HepG2 (cell line): ENCODE data around the gene CDC42BPG. TPM values are rescaled to one million over a fixed set of nuclear protein-coding genes. Genes with fewer than 3 reads are reported as not detected.

Experiments used
- ARID4A ChIP-seq: sonication (generic); formaldehyde crosslinking; IDR thresholded peaks from 2 replicates; pipeline ENCODE4 v1.5.0; 2020; ENCODE audit warnings: mild to moderate bottlenecking, missing genetic modification reagents, borderline replicate concordance
- FOXJ3 ChIP-seq: sonication (generic); formaldehyde crosslinking; IDR thresholded peaks from 2 replicates; pipeline ENCODE4 v1.4.0; 2020; ENCODE audit warnings: missing genetic modification reagents, mild to moderate bottlenecking, borderline replicate concordance
- KIAA2018 ChIP-seq: sonication (generic); formaldehyde crosslinking; IDR thresholded peaks from 2 replicates; pipeline ENCODE4 v1.5.0; 2020; ENCODE audit warnings: mild to moderate bottlenecking, missing genetic modification reagents, borderline replicate concordance
- RFXAP ChIP-seq: sonication (generic); formaldehyde crosslinking; IDR thresholded peaks from 2 replicates; pipeline ENCODE4 v1.4.0; 2020; ENCODE audit warnings: missing genetic modification reagents, borderline replicate concordance
- SAFB2 ChIP-seq: sonication (generic); formaldehyde crosslinking; IDR thresholded peaks from 2 replicates; pipeline ENCODE4 v1.5.1; 2020; ENCODE audit warnings: missing genetic modification reagents, low read depth, mild to moderate bottlenecking, borderline replicate concordance
- ZNF280B ChIP-seq: sonication (generic); formaldehyde crosslinking; IDR thresholded peaks from 2 replicates; pipeline ENCODE4 v1.5.0; 2020; ENCODE audit warnings: missing genetic modification reagents, mild to moderate bottlenecking, borderline replicate concordance
- polyA plus RNA-seq, 8 experiments: library from polyadenylated mRNA; depleted of rRNA in 3 of 8; stranded (reverse) in 7 of 8; unstranded in 1 of 8; fragments of >200 nt; fragmentation: Illumina TruSeq in 4 of 8; extraction: Trizol in 4 of 8; gene quantifications; 2 replicates each; pipeline versions ENCODE4 v1.2.1 to v1.2.3, GENCODE V29; 2011 to 2016; ENCODE audit warnings: low read depth in 4 of 8, missing spikeins in 1 of 8, mixed read lengths in 1 of 8; ENCODE audit not compliant: insufficient read depth in 1 of 8
- total RNA-seq, 5 experiments: library from RNA; depleted of rRNA; stranded (reverse); fragments of >200 nt; fragmentation: Illumina TruSeq; extraction: Trizol; gene quantifications; 2 replicates each; pipeline ENCODE4 v1.2.3, GENCODE V29; 2016; ENCODE audit warnings: low read depth in 1 of 5

CDC42BPG gene
- total and polyA plus RNA-seq, 2 of the 13 experiments (the other 11 are each of a cell fraction or from before 2014, with no cell fraction given), result 0.55 to 1.4 TPM

- TF ChIP-seq ARID4A (CRISPR knock-in tag) (no peak), KIAA2018 (CRISPR knock-in tag) (no peak), SAFB2 (CRISPR knock-in tag) (peak; percentile 97), FOXJ3 (no peak), ZNF280B (CRISPR knock-in tag) (no peak), RFXAP (CRISPR knock-in tag) (peak; percentile 37; the same call in 1 of the 2 replicates)
Measured at GRCh38 chr11:64888729-64889511, 44.5 kb upstream of the CDC42BPG start (continued).
